ENCODE measurements around the gene ADTRP. TPM values are rescaled to one million over a fixed set of nuclear protein-coding genes. Genes with fewer than 3 reads are reported as not detected.
"Not testable (repeated sequence)": the region's sequence is repeated elsewhere in the genome, so short reads cannot be mapped to it uniquely, and the experiment has no call there.

ADTRP gene
- total RNA-seq, 2 donors from 2014 or later = 56.6 to 79.9 TPM

DNA sequence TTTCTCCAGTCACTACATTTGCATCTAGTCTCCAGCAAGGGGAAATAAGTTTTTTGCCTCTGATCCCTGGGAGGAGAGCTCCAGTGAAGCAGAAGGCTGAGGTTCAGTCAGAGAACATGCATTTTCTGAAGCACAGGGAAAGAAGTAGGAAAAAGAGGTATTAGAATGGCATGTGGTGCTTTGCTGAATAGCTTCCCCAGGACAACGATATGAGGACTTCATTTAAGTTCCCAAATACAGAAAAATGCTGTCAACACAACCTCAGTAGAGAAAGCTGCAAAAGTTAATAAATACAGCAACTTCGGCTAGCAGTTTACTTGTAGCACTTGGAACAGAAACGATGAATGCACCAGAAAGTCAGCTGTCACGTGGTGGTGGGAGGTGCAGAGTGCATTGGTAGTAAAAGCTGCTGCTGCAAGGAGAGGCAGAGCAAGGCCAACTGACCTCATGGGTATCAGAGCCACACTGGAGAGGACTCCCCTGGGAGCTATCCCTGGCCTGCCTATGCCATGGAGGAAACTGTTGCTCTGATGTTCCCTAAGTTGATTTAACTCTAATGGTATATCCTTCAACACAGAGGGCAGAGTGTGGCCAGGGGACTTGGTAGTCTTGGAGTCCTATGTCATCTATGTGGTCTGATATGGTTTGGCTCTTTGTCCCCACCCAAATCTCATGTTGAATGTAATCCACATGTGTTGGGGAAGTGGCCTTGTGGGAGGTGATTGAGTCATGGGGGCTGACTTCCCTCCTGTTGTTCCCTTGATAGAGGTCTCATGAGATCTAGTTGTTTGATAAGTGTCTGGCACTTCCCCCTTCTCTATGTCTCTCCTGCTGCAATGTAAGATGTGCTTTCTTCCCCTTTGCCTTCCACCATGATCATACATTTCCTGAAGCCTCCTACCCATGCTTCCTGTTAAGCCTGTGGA, 85.9 kb downstream of the ADTRP start:
- Histone ChIP-seq H3K4me1 (no peaks in the 10 kb centered on the region), H3K36me3 (no peaks in the 10 kb centered on the region), H3K4me3 (no peak overlapping the region), H3K9ac (ENCODE audit: low read depth in 2 of 2, low read length in 2 of 2) (no peak overlapping the region), H3K27me3 (no peaks in the 10 kb centered on the region), H3K9me3 (no peaks in the 10 kb centered on the region), H3K27ac (no peak overlapping the region)
- no peak for DNase-seq
- intact Hi-C loops (cut with DNase I) = loop anchor here (10.0 kb wide), 1 partner anchor 312 kb away; no protein-coding TSS in a partner anchor
- TF ChIP-seq, protein P1, sequence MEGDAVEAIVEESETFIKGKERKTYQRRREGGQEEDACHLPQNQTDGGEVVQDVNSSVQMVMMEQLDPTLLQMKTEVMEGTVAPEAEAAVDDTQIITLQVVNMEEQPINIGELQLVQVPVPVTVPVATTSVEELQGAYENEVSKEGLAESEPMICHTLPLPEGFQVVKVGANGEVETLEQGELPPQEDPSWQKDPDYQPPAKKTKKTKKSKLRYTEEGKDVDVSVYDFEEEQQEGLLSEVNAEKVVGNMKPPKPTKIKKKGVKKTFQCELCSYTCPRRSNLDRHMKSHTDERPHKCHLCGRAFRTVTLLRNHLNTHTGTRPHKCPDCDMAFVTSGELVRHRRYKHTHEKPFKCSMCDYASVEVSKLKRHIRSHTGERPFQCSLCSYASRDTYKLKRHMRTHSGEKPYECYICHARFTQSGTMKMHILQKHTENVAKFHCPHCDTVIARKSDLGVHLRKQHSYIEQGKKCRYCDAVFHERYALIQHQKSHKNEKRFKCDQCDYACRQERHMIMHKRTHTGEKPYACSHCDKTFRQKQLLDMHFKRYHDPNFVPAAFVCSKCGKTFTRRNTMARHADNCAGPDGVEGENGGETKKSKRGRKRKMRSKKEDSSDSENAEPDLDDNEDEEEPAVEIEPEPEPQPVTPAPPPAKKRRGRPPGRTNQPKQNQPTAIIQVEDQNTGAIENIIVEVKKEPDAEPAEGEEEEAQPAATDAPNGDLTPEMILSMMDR (IDR thresholded peaks at IDR 0.05) = no peak

DNA sequence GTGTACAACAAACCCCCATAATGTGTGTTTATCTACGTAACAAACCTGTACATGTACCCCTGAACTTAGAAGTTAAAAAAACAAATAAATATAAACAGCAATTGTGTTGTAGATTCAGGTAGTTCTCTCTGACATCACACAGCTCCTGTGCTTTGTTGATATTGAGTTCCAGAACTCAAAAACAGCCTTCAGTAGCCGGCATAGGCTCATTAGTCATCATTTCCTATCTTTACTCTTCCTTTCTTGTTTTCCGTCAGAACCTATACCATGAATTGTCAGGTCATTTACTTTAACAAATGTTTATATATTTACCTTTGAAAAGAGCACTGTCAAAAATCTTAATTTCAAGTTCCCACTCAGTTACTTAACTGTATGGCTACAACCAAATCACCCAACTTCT, 88.8 kb downstream of the ADTRP start:
- no peaks in the 10 kb centered on the region for H3K27me3 ChIP-seq
- no peaks in the 10 kb centered on the region for H3K4me1 ChIP-seq
- intact Hi-C loops (cut with DNase I) = loop anchor here (10.0 kb wide), 1 partner anchor 315 kb away; no protein-coding TSS in a partner anchor
- no peak for DNase-seq
- H3K36me3 ChIP-seq = no peaks in the 10 kb centered on the region
- H3K27ac ChIP-seq = no peak overlapping the region
- no peaks in the 10 kb centered on the region for H3K9me3 ChIP-seq
- TF ChIP-seq, protein P1 (IDR thresholded peaks at IDR 0.05) = no peak
- no peak overlapping the region for H3K4me3 ChIP-seq
- H3K9ac ChIP-seq (ENCODE audit: low read depth in 2 of 2, low read length in 2 of 2) = no peak overlapping the region

GRCh38 chr6:11689400-11689799, 89.2 kb downstream of the ADTRP start:
- H3K27me3 ChIP-seq; H3K9me3 ChIP-seq; DNase-seq; H3K27ac ChIP-seq; intact Hi-C loops (cut with DNase I); H3K36me3 ChIP-seq; H3K9ac ChIP-seq (ENCODE audit: low read depth in 2 of 2, low read length in 2 of 2); H3K4me3 ChIP-seq; H3K4me1 ChIP-seq: not testable (repeated sequence)

DNA sequence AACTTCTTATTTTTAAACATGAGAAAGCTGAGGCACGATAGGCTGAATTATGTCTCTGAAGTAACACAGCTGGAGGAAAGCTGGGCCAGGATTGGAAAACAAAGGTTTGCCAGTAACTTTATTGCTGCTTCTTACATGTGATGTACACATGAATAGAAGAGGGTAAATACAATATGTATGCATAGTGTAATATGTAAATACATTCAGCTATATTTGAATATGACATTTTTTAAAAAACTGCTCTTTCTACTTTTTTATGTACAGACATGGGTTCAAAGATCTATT, 90.2 kb downstream of the ADTRP start:
- Histone ChIP-seq H3K36me3 (no peaks in the 10 kb centered on the region), H3K9ac (ENCODE audit: low read depth in 2 of 2, low read length in 2 of 2) (no peak overlapping the region), H3K27ac (no peak overlapping the region), H3K4me1 (peaks cover 3% of the 10 kb centered on the region), H3K4me3 (no peak overlapping the region), H3K9me3 (no peaks in the 10 kb centered on the region), H3K27me3 (no peaks in the 10 kb centered on the region)
- TF ChIP-seq, protein P1 (IDR thresholded peaks at IDR 0.05) = no peak
- intact Hi-C loops (cut with DNase I) = no loop called here
- no peak for DNase-seq

GRCh38 chr6:11685481-11686093, 93.0 kb downstream of the ADTRP start:
- no peak overlapping the region for H3K9ac ChIP-seq (ENCODE audit: low read depth in 2 of 2, low read length in 2 of 2)
- no peak overlapping the region for H3K27ac ChIP-seq
- H3K4me1 ChIP-seq = peaks cover 3% of the 10 kb centered on the region
- intact Hi-C loops (cut with DNase I) = no loop called here
- DNase-seq = no peak
- H3K9me3 ChIP-seq = no peaks in the 10 kb centered on the region
- H3K27me3 ChIP-seq = no peaks in the 10 kb centered on the region
- no peaks in the 10 kb centered on the region for H3K36me3 ChIP-seq
- H3K4me3 ChIP-seq = no peak overlapping the region
- TF ChIP-seq, protein P1 (IDR thresholded peaks at IDR 0.05) = no peak
